GM21360 (cell line): ENCODE results near the gene MCC.

ENCODE experiments used
- ATAC-seq: cut with Tn5 transposase; IDR thresholded peaks from one replicate; pipeline ENCODE4 v1.9.1; 2021; ENCODE audit warnings: mild to moderate bottlenecking, moderate library complexity; ENCODE audit not compliant: unreplicated experiment

The MCC gene

GRCh38 chr5:113230711-113231652 is 257.3 kb downstream of the MCC start:
- ATAC-seq, result no peak

GRCh38 chr5:113227798-113228197 is 260.5 kb downstream of the MCC start:
- no peak for ATAC-seq

- no peak for ATAC-seq
Measured at GRCh38 chr5:113226116-113226736, 262.0 kb downstream of the MCC start.

- no peak for ATAC-seq
Measured at GRCh38 chr5:113225259-113225658, 263.0 kb downstream of the MCC start.

- no peak for ATAC-seq
Measured at GRCh38 chr5:113224605-113225065, 263.6 kb downstream of the MCC start.

GRCh38 chr5:113223831-113224604 is 264.2 kb downstream of the MCC start:
- no peak for ATAC-seq

GRCh38 chr5:113223315-113223714 is 264.9 kb downstream of the MCC start:
- ATAC-seq, result no peak

- ATAC-seq, result no peak
Measured at GRCh38 chr5:113221294-113222176, 266.7 kb downstream of the MCC start.

- no peak for ATAC-seq
Measured at GRCh38 chr5:113219695-113220094, 268.6 kb downstream of the MCC start.

- ATAC-seq, result no peak
Measured at GRCh38 chr5:113218906-113219517, 269.2 kb downstream of the MCC start.

- ATAC-seq, result no peak
Measured at GRCh38 chr5:113218200-113218599, 270.1 kb downstream of the MCC start.

- ATAC-seq, result no peak
Measured at GRCh38 chr5:113217619-113218184, 270.6 kb downstream of the MCC start.

- ATAC-seq, result no peak
Measured at GRCh38 chr5:113216545-113216944, 271.7 kb downstream of the MCC start.

- no peak for ATAC-seq
Measured at GRCh38 chr5:113215401-113216060, 272.7 kb downstream of the MCC start.

GRCh38 chr5:113214606-113215323 is 273.5 kb downstream of the MCC start:
- ATAC-seq, result no peak

GRCh38 chr5:113213551-113214425 is 274.5 kb downstream of the MCC start:
- peak; percentile 59 for ATAC-seq

- no peak for ATAC-seq
Measured at GRCh38 chr5:113212244-113212920, 275.9 kb downstream of the MCC start.
